ENCODE results near the gene CCDC14. TPM values are rescaled to one million over a fixed set of nuclear protein-coding genes. Genes with fewer than 3 reads are reported as not detected.
A peak's percentile ranks its signal among the peaks of the same experiment; 100 is the strongest.
"Not testable (repeated sequence)": the region's sequence is repeated elsewhere in the genome, so short reads cannot be mapped to it uniquely, and the experiment has no call there.

CCDC14 gene
- polyA plus RNA-seq, 5 donors, result 163 to 312 (median 305) TPM

DNA sequence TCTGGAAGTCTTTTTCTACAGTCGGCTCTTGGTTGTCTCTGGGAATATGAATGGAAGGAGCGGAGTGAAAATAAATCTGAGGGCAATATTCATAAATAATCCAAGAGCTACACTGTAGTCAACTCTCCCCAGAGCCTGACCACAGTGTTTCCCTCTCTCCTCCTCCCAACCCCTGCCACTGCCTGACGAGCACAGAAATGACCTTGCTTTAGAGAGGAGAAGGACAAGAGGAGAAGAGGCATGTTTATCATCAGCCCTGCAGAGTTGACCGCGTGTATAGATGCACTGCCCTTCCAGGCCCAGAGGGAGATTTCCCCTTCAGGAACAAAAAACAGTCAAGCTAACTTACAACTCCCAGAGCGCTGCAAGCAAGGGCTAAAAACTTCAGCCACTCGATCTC lies 14.0 kb upstream of the CCDC14 start:
- not testable (repeated sequence) for DNase-seq

- no peak for DNase-seq
These were observed 10.4 kb upstream of the CCDC14 start for GRCh38 chr3:123971406-123971805.

- not testable (repeated sequence) for DNase-seq
These were observed 6.2 kb upstream of the CCDC14 start for GRCh38 chr3:123967260-123967659.

DNA sequence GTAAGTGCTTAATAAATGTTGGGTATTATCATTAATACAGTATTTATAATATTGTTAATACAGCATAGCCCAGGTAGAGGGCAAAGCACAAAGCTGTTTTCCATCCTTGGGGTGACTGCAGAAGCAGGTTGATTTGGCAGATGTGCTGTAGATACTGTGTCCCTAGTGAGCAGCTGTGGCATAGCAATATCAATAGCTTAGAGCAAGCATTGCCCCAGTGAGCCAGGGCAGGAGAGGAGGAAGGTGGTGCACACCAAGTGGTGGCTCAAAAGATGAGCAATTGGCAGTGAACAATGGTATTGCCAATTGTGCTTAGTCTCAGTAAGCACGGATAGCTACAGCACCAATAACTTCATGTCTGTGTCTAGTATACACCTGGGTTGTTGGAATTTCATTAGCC lies 5.8 kb upstream of the CCDC14 start:
- DNase-seq, result not testable (repeated sequence)

DNA sequence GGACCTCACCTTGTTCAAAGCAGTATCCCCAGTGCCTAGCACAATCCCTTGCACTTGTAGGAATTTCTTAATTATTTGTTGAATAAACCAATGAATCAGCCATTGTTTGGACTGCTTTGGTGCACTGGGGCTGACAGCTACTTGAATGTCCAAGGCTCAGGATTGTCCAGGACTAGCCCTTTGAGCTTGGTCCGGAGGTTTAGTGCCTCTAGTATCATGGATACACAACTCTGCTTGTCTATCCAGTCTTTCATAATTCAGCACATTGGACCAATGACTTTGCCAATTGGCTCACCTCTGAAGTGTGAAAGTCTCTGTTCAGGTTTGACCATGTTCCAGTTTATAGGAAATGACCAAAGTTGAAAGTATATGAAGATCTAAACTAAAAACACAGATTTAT lies 3.8 kb upstream of the CCDC14 start:
- not testable (repeated sequence) for DNase-seq

GRCh38 chr3:123961508-123961856 lies 453 bp upstream of the CCDC14 start:
- DNase-seq, result no peak

DNA sequence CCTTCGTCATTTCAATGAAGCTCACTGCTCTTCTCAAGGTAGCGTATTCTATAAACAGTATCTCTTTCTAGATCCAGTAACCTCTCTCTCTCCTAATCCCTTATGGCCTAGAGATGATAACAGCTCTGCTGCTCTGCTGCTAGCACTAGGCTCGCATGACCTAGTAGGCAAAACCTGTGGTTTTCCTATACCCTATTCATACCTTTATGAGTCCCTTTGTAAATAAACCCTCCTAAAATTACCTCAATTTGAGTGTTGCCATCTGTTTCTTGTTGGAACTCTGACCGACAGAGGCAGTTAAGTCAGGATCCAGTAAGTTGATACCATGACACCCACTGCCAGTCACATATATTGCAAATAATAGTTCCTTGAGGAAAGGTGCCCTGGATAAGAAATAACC lies 7.3 kb downstream of the CCDC14 start:
- no peak for DNase-seq

DNA sequence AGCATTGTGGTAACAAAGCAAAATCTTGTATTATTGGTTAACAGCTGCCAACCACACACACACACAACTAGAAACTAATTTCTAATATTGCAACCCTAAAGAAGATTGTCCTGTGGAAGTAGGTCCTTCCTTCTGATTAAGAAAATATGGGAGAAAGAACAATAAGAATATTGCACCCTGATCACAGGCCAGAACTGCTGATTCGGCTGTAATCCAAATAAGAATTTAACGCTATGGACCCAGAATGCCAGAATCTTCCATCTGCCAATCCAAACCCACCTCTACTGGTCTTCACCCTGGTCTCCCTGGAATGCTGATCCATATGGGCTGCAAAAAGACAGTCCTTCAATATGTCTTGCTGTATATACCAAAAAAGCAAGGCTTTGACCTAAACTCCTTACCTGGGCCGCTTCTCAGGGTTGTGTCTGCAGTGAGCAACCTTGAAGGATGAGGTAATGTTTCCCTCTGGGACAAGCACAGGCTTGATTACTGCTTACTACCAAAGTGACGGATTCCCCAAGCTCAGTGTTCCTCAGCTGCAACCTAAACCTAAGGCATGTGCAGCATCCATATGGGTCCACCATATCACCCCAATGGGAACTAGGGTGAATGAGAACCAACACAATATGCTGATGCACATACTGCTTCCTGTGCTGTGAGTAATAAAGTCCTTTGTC lies 8.0 kb downstream of the CCDC14 start:
- DNase-seq, result no peak

GRCh38 chr3:123951522-123952447 lies 9.2 kb downstream of the CCDC14 start:
- DNase-seq, result peak; percentile 30 to 47

DNA sequence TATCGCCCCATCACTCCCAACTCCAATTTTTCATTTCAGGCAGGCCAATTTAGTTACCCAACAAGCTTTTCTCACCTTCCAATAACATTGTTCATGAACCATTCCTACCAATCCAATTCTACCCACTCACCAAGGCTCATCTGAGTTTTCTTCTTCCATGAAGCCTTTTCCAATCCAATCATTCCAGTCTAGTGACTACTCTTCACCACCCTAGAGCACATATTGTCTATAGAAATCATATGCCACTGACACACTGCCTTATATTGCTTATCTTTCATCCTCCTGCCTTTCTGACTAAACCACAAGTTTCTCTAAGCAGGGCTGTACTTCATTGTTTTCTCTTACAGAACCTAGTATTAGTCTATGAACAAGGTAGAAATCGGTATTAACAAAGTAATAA lies 11.4 kb downstream of the CCDC14 start:
- DNase-seq, result no peak

DNA sequence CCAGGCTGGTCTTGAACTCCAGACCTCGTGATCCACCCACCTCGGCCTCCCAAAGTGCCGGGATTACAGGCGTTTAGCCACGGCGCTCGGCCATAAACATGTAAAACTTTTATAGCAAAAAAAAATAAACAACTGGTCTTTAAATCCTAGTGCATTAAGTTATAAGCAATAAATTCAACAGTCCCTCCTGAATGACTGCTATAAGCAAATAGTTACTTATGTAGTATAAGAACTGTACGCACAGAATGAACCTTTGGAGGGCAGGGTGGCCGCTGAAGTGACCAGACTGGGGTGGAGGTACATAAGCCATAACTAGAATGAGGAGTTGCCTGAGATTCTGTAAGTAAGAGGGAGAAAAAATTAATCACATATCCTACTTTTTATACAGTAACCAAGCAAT lies 12.6 kb downstream of the CCDC14 start:
- DNase-seq, result no peak

- no peak for DNase-seq
These were observed 13.5 kb downstream of the CCDC14 start for GRCh38 chr3:123947482-123947881.

DNA sequence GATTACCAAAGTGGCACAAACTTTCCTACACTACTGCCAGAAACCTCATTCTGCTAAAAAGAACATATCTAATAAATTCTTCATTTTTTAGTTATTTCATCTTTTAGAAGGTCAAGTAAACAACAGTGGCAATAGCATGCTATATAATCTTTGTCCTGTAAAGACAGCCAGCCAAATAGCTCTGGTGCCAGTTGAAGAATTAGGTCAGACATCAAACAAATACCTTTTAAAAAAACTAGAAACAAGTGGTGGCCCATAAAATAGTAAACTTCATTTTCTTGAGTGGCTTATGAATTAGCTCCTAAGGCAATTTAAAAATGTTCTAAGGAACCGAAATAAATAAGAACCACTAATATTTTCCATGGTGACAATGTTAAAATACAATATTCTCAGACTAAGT lies 19.5 kb downstream of the CCDC14 start:
- DNase-seq, result no peak

DNA sequence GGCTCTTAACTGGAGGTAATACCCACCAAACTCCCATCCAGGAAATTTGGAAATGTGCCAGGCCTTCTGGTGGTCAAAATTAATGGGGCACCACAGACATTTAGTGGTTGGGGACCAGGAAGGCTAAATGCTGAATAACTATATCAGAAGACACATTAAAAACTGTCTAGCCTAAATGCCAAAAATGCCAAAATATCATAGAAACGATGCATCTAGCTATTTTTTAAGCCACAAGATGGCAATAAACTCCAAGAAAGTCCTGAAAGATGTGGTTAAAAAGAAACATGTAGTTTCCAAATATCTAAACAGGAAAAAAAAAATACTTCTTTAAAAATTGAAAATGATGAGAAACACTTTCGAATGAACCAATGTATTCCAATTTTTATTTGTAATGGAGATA lies 19.9 kb downstream of the CCDC14 start:
- no peak for DNase-seq

DNA sequence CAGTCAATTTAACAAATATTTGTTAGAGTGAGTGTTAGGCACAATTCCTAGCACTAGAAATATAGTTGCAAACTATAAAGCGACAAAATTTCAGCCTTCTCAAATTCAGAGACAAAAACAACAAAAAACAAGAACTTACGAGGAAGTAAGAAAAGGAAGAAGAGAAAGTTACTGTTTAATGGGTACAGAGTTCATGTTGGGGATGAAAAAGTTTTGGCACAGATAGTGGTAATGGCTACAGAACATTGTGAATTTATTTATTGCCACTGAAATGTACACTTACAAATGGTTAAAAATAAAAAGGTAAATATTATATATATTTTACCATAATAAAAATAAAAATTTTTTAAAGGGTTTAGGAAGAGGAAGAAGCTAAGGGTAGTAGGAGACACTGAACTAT lies 21.3 kb downstream of the CCDC14 start:
- no peak for DNase-seq

DNA sequence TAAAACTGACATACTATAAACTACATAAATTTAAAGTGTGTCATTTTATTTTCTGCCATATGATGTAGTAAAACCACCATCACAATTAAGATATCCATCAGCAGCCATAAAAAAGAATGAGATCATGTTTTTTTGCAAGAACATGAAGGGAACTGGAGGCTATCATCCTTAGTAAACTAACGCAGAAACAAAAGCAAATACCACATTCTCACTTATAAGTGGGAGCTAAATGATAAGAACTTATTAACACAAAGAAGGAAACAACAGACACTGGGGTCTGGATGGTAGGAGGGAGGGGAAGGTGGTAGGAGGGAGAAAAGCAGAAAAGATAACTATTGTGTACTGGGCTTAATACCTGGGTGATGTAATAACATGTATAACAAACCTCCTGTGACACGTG lies 24.6 kb downstream of the CCDC14 start:
- DNase-seq, result no peak

DNA sequence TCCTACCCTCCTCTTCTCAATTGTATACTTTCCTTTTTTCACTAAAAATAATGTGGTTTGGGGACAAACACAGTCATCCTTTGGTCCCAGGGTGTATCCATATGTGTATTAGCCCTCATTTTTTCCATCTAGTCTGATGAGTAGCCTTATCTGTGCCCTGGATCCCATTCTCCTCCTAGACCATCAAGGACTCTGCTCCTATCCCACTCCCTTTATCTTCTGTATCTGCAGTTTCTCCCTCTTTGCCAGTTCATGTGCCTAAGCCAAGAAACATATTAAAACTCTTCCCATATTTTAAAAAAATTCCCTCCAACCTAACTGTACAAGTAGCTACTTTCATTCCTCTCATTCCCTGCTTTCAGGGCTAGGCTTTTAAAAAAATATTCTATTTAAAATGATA lies 25.2 kb downstream of the CCDC14 start:
- DNase-seq, result no peak

- no peak for DNase-seq
These were observed 26.8 kb downstream of the CCDC14 start for GRCh38 chr3:123934250-123934649.

DNA sequence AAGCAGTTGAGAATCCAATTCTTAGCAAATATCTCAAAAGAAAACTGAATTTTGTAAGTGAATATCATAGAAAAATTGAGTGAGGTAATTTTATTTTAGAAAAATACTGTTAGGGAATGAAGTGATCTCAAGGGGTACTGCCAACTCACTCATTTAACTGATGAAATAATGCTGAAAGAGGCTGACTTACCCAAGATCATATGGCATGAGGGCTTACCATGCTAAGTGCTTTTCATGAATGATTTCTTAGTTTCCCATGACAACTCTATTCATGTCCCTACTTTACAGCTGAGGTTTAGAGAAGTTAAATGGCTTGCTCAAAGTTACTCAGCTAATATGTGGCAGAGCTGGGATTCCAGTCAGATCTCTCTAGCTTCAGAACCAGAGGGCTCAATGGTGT lies 30.6 kb downstream of the CCDC14 start:
- no peak for DNase-seq

DNA sequence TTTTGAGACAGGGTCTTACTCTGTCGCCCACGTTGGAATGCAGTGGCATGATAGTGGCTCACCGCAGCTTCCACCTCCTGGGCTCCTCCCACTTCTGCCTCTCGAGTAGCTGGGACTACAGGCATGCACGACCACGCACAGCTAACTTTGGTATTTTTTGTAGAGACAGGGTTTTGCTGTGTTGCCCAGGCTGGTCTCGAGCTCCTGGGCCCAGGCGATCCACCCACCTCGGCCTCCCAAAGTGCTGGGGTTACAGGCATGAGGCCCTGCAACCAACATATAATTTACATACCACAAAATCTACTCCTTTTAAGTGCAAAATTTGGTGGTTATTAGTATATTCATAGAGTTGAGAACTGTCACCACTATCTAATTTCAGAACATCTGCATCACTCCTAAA lies 31.7 kb downstream of the CCDC14 start:
- DNase-seq, result no peak

DNA sequence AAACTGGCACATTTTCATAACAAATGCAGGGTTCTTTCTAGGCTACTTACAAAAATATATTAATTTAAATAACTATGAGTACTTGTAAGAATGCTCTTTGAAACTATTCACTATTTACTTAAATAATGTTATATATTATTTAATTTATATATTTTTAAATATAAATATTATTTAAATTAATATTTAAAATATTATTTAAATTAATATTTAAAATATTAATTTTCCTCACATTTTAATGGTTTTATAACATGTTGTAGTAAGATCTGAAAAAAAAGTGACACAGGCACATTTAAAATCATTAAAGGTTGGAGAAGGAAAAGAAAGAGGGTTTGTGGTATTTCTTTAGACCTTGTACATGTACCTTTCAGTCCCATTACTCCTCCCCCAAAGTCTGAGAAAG lies 34.6 kb downstream of the CCDC14 start:
- DNase-seq, result no peak

DNA sequence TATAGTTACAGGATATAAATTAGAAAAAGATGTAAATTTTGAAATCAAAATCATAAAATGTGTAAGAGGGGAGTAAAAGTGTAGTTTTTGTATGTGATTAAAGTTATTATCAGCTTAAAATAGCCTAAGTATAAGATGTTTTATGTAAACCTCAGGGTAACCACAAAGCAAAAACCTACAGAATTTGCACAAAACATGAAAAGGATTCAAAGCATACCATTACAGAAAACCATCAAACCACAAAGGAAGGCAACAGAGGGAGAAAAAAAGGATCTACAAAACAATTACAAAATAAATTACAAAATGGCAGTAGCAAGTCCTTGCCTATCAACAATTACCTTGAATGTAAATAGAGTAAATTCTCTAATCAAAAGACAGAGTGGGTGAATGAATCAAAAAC lies 40.2 kb downstream of the CCDC14 start:
- DNase-seq, result no peak

- DNase-seq, result no peak
These were observed 40.6 kb downstream of the CCDC14 start for GRCh38 chr3:123920383-123920782.

Measured in right lung (tissue), 5 donors.